HepG2 (cell line): ENCODE measurements around the gene UCK2. TPM values are rescaled to one million over a fixed set of nuclear protein-coding genes. Genes with fewer than 3 reads are reported as not detected.

Source experiments
- ATAC-seq: fragments of 200-7000 bp; cut with Tn5 transposase; 3 replicates; pipeline ENCODE4 v1.9.1; 2020; ENCODE audit warnings: mild to moderate bottlenecking, moderate library complexity
- BruUV-seq: library from RNA; stranded (reverse); fragments of 400-500 nt; replicated peaks from 2 replicates; lab custom pipeline; 2021; lab: Mats Ljungman, UMichigan
- CTCF ChIA-PET: fragments of 300-600 bp; formaldehyde crosslinking; extraction: SDS; loops from one replicate; lab custom pipeline; 2021; ENCODE audit warnings: low total read pairs, inconsistent platforms, low intra/inter-chr PET ratio; lab: Yijun Ruan, JAX
- POLR2A ChIA-PET: fragments of 350-600 bp; sonication (Branson Sonifier 250); formaldehyde crosslinking; loops from one replicate; lab custom pipeline; 2020; ENCODE audit warnings: antibody characterized with exemption, inconsistent platforms; lab: Yijun Ruan, JAX
- DNase-seq: peaks from one replicate; pipeline ENCODE4 v3.0.0-alpha.2; 2015; ENCODE audit warnings: low spot score
- FAIRE-seq: peaks from 3 replicates; lab custom pipeline; 2011; peaks lifted over from hg19 to GRCh38; lab: Jason Lieb, UNC
- H2AFZ ChIP-seq: one replicate; pipeline ENCODE4 v1.6.1; 2011; ENCODE audit warnings: low read length, inconsistent platforms
- H3K27ac ChIP-seq: fragments of 300-600 bp; 3 replicates; pipeline ENCODE4 v1.8.0; 2011; ENCODE audit warnings: mixed run types, mild to moderate bottlenecking, mixed read lengths, low read length, inconsistent platforms; ENCODE audit not compliant: insufficient read depth; ENCODE audit errors: extremely low read length
- H3K27me3 ChIP-seq, 2 experiments: fragments of 200-600 bp in 1 of 2; 2 replicates in 1 of 2; 3 replicates in 1 of 2; pipeline versions ENCODE4 v1.6.0 to v1.8.0; 2011; ENCODE audit warnings: low read length in 2 of 2, mild to moderate bottlenecking in 2 of 2, moderate library complexity in 2 of 2, inconsistent platforms in 1 of 2; ENCODE audit not compliant: insufficient read depth in 2 of 2, control insufficient read depth in 1 of 2
- H3K36me3 ChIP-seq, 2 experiments: fragments of 200-600 bp in 1 of 2; replicated peaks in 1 of 2; 2 replicates in 1 of 2; 3 replicates in 1 of 2; pipeline versions ENCODE4 v1.5.1 to v1.8.0; 2011; ENCODE audit warnings: low read length in 2 of 2, inconsistent platforms in 1 of 2; ENCODE audit not compliant: insufficient read depth in 2 of 2, control insufficient read depth in 1 of 2
- H3K4me1 ChIP-seq: 2 replicates; pipeline ENCODE4 v1.5.1; 2012; ENCODE audit warnings: low read length, inconsistent platforms; ENCODE audit not compliant: insufficient read depth
- H3K4me2 ChIP-seq: 2 replicates; pipeline ENCODE4 v1.6.0; 2011; ENCODE audit warnings: low read depth, low read length, inconsistent platforms
- H3K4me3 ChIP-seq, 3 experiments: fragments of 200-600 bp in 1 of 3; sonication (generic), shearing (Covaris generic) in 1 of 3; replicated peaks in 1 of 3; 2 replicates each; pipeline ENCODE4 v1.5.1; 2011 to 2016; ENCODE audit warnings: low read length in 3 of 3, inconsistent platforms in 2 of 3, low read depth in 2 of 3, mild to moderate bottlenecking in 2 of 3, control low read depth in 1 of 3, mixed read lengths in 1 of 3; ENCODE audit not compliant: insufficient read depth in 1 of 3
- H3K79me2 ChIP-seq: one replicate; pipeline ENCODE4 v1.6.1; 2011; ENCODE audit warnings: low read length, inconsistent platforms; ENCODE audit not compliant: insufficient read depth
- H3K9ac ChIP-seq: 2 replicates; pipeline ENCODE4 v1.6.0; 2011; ENCODE audit warnings: mild to moderate bottlenecking, low read depth, low read length, inconsistent platforms; ENCODE audit not compliant: insufficient read depth
- H3K9me3 ChIP-seq: 2 replicates; pipeline ENCODE4 v1.5.1; 2012; ENCODE audit warnings: mild to moderate bottlenecking, low read length
- H4K20me1 ChIP-seq: 2 replicates; pipeline ENCODE4 v1.6.0; 2011; ENCODE audit warnings: inconsistent platforms, mild to moderate bottlenecking, low read length, moderate library complexity; ENCODE audit not compliant: insufficient read depth
- AKAP8 ChIP-seq: sonication (generic); formaldehyde crosslinking; IDR thresholded peaks from 2 replicates; pipeline ENCODE4 v1.5.1; 2020; ENCODE audit warnings: mild to moderate bottlenecking, missing genetic modification reagents
- MBNL3 ChIP-seq: fragments of 250-450 bp; sonication (Bioruptor Pico); conservative IDR thresholded peaks from 2 replicates; pipeline ENCODE4 v1.8.0; 2022; ENCODE audit warnings: mild to moderate bottlenecking, inconsistent platforms
- MED13 ChIP-seq: sonication (generic); formaldehyde crosslinking; IDR thresholded peaks from 2 replicates; pipeline ENCODE4 v1.5.0; 2020; ENCODE audit warnings: missing genetic modification reagents
- MTF2 ChIP-seq: sonication (generic); formaldehyde crosslinking; IDR thresholded peaks from 2 replicates; pipeline ENCODE4 v1.5.0; 2020; ENCODE audit warnings: missing genetic modification reagents, borderline replicate concordance
- TBP ChIP-seq: sonication (generic); formaldehyde crosslinking; IDR thresholded peaks from 2 replicates; pipeline ENCODE4 v1.5.0; 2020; ENCODE audit warnings: missing genetic modification reagents
- TMF1 ChIP-seq: sonication (generic); formaldehyde crosslinking; IDR thresholded peaks from 2 replicates; pipeline ENCODE4 v1.8.1; 2022; ENCODE audit warnings: low read depth, missing genetic modification reagents
- ZNF501 ChIP-seq: sonication (generic); formaldehyde crosslinking; IDR thresholded peaks from 2 replicates; pipeline ENCODE4 v1.5.1; 2020; ENCODE audit warnings: mild to moderate bottlenecking, moderate library complexity, missing genetic modification reagents
- ZNF83 ChIP-seq: sonication (generic); formaldehyde crosslinking; IDR thresholded peaks from 2 replicates; pipeline ENCODE4 v1.4.0; 2020; ENCODE audit warnings: missing genetic modification reagents, mild to moderate bottlenecking, borderline replicate concordance
- WGBS: methylation state at CpG from one replicate; pipeline ENCODE4 v1.1.6; 2017; ENCODE audit warnings: low lambda C conversion rate; 5-methylcytosine and 5-hydroxymethylcytosine counted together
- in situ Hi-C: cut with HindIII; loops from 2 replicates; pipeline ENCODE4 v1.10.0; 2017; ENCODE audit warnings: low pct_unique_long_range_greater_than_20kb; ENCODE audit not compliant: extremely low pct_ligation_motif_present
- intact Hi-C: fragments of 100-400 bp; cut with micrococcal nuclease; formaldehyde crosslinking; loops from one replicate; pipeline ENCODE4 v1.10.0; 2022; ENCODE audit not compliant: unreplicated experiment
- polyA plus RNA-seq, 8 experiments: library from polyadenylated mRNA; depleted of rRNA in 3 of 8; stranded (reverse) in 7 of 8; unstranded in 1 of 8; fragments of >200 nt; fragmentation: Illumina TruSeq in 4 of 8; extraction: Trizol in 4 of 8; gene quantifications; 2 replicates each; pipeline versions ENCODE4 v1.2.1 to v1.2.3, GENCODE V29; 2011 to 2016; ENCODE audit warnings: low read depth in 4 of 8, missing spikeins in 1 of 8, mixed read lengths in 1 of 8; ENCODE audit not compliant: insufficient read depth in 1 of 8
- total RNA-seq, 5 experiments: library from RNA; depleted of rRNA; stranded (reverse); fragments of >200 nt; fragmentation: Illumina TruSeq; extraction: Trizol; gene quantifications; 2 replicates each; pipeline ENCODE4 v1.2.3, GENCODE V29; 2016; ENCODE audit warnings: low read depth in 1 of 5
- TF ChIP-seq, protein P1 (sequence below): sonication (generic); formaldehyde crosslinking; conservative IDR thresholded peaks from 2 replicates; pipeline ENCODE4 v1.4.0; 2020; ENCODE audit warnings: missing genetic modification reagents
- TF ChIP-seq, protein P2 (sequence below): sonication (generic); formaldehyde crosslinking; IDR thresholded peaks from 2 replicates; pipeline ENCODE4 v1.5.0; 2020; ENCODE audit warnings: mild to moderate bottlenecking, missing genetic modification reagents, borderline replicate concordance
- TF ChIP-seq, protein P3 (sequence below): sonication (generic); IDR thresholded peaks from 2 replicates; pipeline ENCODE4 v1.6.1; 2016; ENCODE audit warnings: low read depth, borderline replicate concordance

Gene UCK2
- total and polyA plus RNA-seq, 2 of the 13 experiments (the other 11 are each of a cell fraction or from before 2014, with no cell fraction given) = 64.3 to 78.0 TPM

DNA sequence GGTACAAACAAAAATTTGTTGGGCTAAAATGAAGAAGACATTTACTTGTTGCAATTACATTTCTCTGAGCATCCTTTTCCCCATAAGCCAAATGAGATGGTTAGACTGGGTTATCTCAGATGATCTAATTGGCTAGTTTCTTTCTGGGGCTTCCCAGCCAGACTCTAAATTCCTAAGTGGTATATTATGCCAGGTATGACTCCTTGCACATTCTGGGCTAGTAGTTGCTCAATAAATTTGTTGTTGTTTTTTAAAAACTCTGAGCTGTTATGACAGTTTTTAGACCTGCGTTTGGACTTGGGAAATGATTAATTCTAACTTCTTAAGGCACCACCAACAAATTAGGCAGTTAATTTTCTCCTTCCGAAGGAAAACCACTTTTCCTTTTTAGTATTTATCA lies 66.1 kb downstream of the UCK2 start:
- Histone ChIP-seq H4K20me1 (no peaks in the 10 kb centered on the region), H3K4me3 (no peak overlapping the region), H3K9me3 (no peaks in the 10 kb centered on the region), H3K79me2 (peaks cover 18% of the 10 kb centered on the region), H3K4me1 (no peaks in the 10 kb centered on the region), H3K4me2 (no peak overlapping the region), H3K9ac (no peak overlapping the region), H2AFZ (no peak overlapping the region), H3K36me3 (peaks cover 51 to 83% of the 10 kb centered on the region in 2 experiments), H3K27ac (no peak overlapping the region), H3K27me3 (no peaks in the 10 kb centered on the region)
- ATAC-seq = no peak
- ChIA-PET CTCF (no interaction called here), POLR2A (no interaction called here)
- in situ Hi-C loops = no loop called here
- DNase-seq = no peak
- intact Hi-C loops = no loop called here
- no peak for FAIRE-seq
- BruUV-seq = no TSS peak
- 96% methylated on average over 2 of the region's 2 CpGs for WGBS
- TF ChIP-seq MTF2 (CRISPR knock-in tag) = no peak
- no peak for TF ChIP-seq MBNL3 (CRISPR knock-in tag)
- no peak for TF ChIP-seq ZNF501 (CRISPR knock-in tag)
- TF ChIP-seq TBP (CRISPR knock-in tag) = no peak
- no peak for TF ChIP-seq MED13 (CRISPR knock-in tag)
- TF ChIP-seq TMF1 = no peak
- no peak for TF ChIP-seq AKAP8 (CRISPR knock-in tag)
- TF ChIP-seq, protein P1, sequence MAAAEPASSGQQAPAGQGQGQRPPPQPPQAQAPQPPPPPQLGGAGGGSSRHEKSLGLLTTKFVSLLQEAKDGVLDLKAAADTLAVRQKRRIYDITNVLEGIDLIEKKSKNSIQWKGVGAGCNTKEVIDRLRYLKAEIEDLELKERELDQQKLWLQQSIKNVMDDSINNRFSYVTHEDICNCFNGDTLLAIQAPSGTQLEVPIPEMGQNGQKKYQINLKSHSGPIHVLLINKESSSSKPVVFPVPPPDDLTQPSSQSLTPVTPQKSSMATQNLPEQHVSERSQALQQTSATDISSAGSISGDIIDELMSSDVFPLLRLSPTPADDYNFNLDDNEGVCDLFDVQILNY (CRISPR knock-in tag) = no peak
- TF ChIP-seq, protein P2, sequence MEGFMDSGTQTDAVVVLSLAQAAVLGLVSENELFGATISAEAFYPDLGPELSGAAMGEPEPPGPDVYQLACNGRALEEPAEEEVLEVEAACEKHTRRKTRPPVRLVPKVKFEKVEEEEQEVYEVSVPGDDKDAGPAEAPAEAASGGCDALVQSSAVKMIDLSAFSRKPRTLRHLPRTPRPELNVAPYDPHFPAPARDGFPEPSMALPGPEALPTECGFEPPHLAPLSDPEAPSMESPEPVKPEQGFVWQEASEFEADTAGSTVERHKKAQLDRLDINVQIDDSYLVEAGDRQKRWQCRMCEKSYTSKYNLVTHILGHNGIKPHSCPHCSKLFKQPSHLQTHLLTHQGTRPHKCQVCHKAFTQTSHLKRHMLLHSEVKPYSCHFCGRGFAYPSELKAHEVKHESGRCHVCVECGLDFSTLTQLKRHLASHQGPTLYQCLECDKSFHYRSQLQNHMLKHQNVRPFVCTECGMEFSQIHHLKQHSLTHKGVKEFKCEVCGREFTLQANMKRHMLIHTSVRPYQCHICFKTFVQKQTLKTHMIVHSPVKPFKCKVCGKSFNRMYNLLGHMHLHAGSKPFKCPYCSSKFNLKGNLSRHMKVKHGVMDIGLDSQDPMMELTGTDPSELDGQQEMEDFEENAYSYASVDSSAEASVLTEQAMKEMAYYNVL = no peak
- TF ChIP-seq, protein P3, sequence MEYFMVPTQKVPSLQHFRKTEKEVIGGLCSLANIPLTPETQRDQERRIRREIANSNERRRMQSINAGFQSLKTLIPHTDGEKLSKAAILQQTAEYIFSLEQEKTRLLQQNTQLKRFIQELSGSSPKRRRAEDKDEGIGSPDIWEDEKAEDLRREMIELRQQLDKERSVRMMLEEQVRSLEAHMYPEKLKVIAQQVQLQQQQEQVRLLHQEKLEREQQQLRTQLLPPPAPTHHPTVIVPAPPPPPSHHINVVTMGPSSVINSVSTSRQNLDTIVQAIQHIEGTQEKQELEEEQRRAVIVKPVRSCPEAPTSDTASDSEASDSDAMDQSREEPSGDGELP = no peak
- TF ChIP-seq ZNF83 (CRISPR knock-in tag) = no peak
